HCT116 (cell line): Measurements from ENCODE around the gene ANKRD26. TPM values are rescaled to one million over a fixed set of nuclear protein-coding genes. Genes with fewer than 3 reads are reported as not detected.

Source experiments
- ATAC-seq: fragments of 200-7000 bp; cut with Tn5 transposase; 2 replicates; pipeline ENCODE4 v1.9.1; 2020; ENCODE audit warnings: mild to moderate bottlenecking, moderate library complexity
- BruUV-seq: library from RNA; stranded (reverse); fragments of 400-500 nt; replicated peaks from 2 replicates; lab custom pipeline; 2021; lab: Mats Ljungman, UMichigan
- CTCF ChIA-PET: fragments of 300-600 bp; sonication (Branson Sonifier 250); formaldehyde crosslinking; loops from one replicate; lab custom pipeline; 2021; ENCODE audit warnings: antibody characterized with exemption; lab: Charles Lee
- POLR2A ChIA-PET: fragments of 300-600, 350-600 bp; sonication (Branson Sonifier 250); formaldehyde crosslinking; loops from one replicate; lab custom pipeline; 2021; ENCODE audit warnings: antibody characterized with exemption; lab: Charles Lee
- RAD21 ChIA-PET, 2 experiments: fragments of 300-600 bp; sonication (Branson Sonifier 250); formaldehyde crosslinking; loops; one replicate each; lab custom pipeline; 2023; ENCODE audit warnings: low total read pairs in 2 of 2; ENCODE audit not compliant: uncharacterized antibody in 2 of 2, unreplicated experiment in 2 of 2, low non-redundant PET in 1 of 2; lab: Charles Lee
- DNase-seq: peaks from one replicate; pipeline ENCODE4 v3.0.0-alpha.2; 2010; ENCODE audit warnings: low read depth, low spot score
- H2AFZ ChIP-seq: fragments of 200-600 bp; shearing (Covaris generic), sonication (generic); 2 replicates; pipeline ENCODE4 v1.6.1; 2017; ENCODE audit warnings: low read depth, mixed run types, mixed read lengths, antibody characterized with exemption, low read length; ENCODE audit not compliant: poor library complexity, severe bottlenecking
- H3K27ac ChIP-seq: 2 replicates; pipeline ENCODE4 v1.5.1; 2012; ENCODE audit warnings: low read depth, low read length
- H3K27me3 ChIP-seq: fragments of 200-600 bp; sonication (generic); 2 replicates; pipeline ENCODE4 v1.6.1; 2016; ENCODE audit warnings: mixed run types, low read length, mixed read lengths; ENCODE audit not compliant: insufficient read depth
- H3K36me3 ChIP-seq, 2 experiments: fragments of 200-500 bp in 1 of 2; fragments of 200-600 bp in 1 of 2; sonication (Bioruptor generic) in 1 of 2; sonication (generic) in 1 of 2; 2 replicates each; pipeline versions ENCODE4 v1.5.1 to v1.6.1; 2014 to 2016; ENCODE audit warnings: low read length in 2 of 2, inconsistent platforms in 1 of 2, mixed read lengths in 1 of 2, mixed run types in 1 of 2; ENCODE audit not compliant: insufficient read depth in 2 of 2, control insufficient read depth in 1 of 2
- H3K4me1 ChIP-seq, 2 experiments: fragments of 200-600 bp in 1 of 2; sonication (generic) in 1 of 2; 2 replicates each; pipeline versions ENCODE4 v1.5.1 to v1.6.1; 2012 to 2017; ENCODE audit warnings: low read length in 2 of 2, inconsistent platforms in 1 of 2, mild to moderate bottlenecking in 1 of 2, mixed read lengths in 1 of 2, mixed run types in 1 of 2, moderate library complexity in 1 of 2; ENCODE audit not compliant: insufficient read depth in 2 of 2, control insufficient read depth in 1 of 2
- H3K4me2 ChIP-seq: fragments of 200-600 bp; sonication (generic); 2 replicates; pipeline ENCODE4 v1.6.1; 2017; ENCODE audit warnings: mixed run types, low read length, mixed read lengths
- H3K4me3 ChIP-seq, 2 experiments: fragments of 200-600 bp in 1 of 2; sonication (generic) in 1 of 2; replicated peaks in 1 of 2; 2 replicates each; pipeline ENCODE4 v1.5.1; 2011 to 2016; ENCODE audit warnings: low read length in 2 of 2, control low read depth in 1 of 2, low read depth in 1 of 2, mild to moderate bottlenecking in 1 of 2, mixed read lengths in 1 of 2, mixed run types in 1 of 2
- H3K79me2 ChIP-seq: fragments of 200-600 bp; sonication (generic); 2 replicates; pipeline ENCODE4 v1.6.1; 2017; ENCODE audit warnings: mild to moderate bottlenecking, mixed run types, low read length, moderate library complexity, mixed read lengths; ENCODE audit not compliant: insufficient read depth
- H3K9ac ChIP-seq: fragments of 200-600 bp; sonication (generic); 2 replicates; pipeline ENCODE4 v1.6.1; 2016; ENCODE audit warnings: low read length, mixed read lengths
- H3K9me2 ChIP-seq: fragments of 200-600 bp; sonication (generic), shearing (Covaris generic); 2 replicates; pipeline ENCODE4 v1.6.1; 2017; ENCODE audit warnings: mixed run types, mild to moderate bottlenecking, moderate library complexity; ENCODE audit not compliant: insufficient read depth
- H3K9me3 ChIP-seq, 2 experiments: fragments of 200-500 bp in 1 of 2; fragments of 200-600 bp in 1 of 2; sonication (Bioruptor generic) in 1 of 2; sonication (generic) in 1 of 2; 2 replicates each; pipeline ENCODE4 v1.6.1; 2014 to 2017; ENCODE audit warnings: low read length in 2 of 2, mixed read lengths in 2 of 2, inconsistent platforms in 1 of 2, low read depth in 1 of 2, mild to moderate bottlenecking in 1 of 2, mixed run types in 1 of 2, moderate library complexity in 1 of 2; ENCODE audit not compliant: control insufficient read depth in 1 of 2, insufficient read depth in 1 of 2
- H4K20me1 ChIP-seq: fragments of 200-600 bp; sonication (generic), shearing (Covaris generic); 2 replicates; pipeline ENCODE4 v1.6.1; 2017; ENCODE audit warnings: mixed run types, mild to moderate bottlenecking, moderate library complexity; ENCODE audit not compliant: insufficient read depth
- EGR1 ChIP-seq: IDR thresholded peaks from 2 replicates; pipeline ENCODE4 v1.6.1; 2012; ENCODE audit warnings: low read depth
- ELF1 ChIP-seq: IDR thresholded peaks from 2 replicates; pipeline ENCODE4 v1.6.1; 2012; ENCODE audit warnings: low read depth, borderline replicate concordance
- EZH2 ChIP-seq: fragments of 200-600 bp; sonication (generic); IDR thresholded peaks from 2 replicates; pipeline ENCODE4 v1.6.1; 2017; ENCODE audit warnings: antibody characterized with exemption, mixed run types
- EZH2phosphoT487 ChIP-seq: fragments of 200-600 bp; IDR thresholded peaks from 2 replicates; pipeline ENCODE4 v1.6.1; 2018; ENCODE audit warnings: antibody characterized with exemption, borderline replicate concordance
- JUND ChIP-seq: IDR thresholded peaks from 2 replicates; pipeline ENCODE4 v1.6.1; 2012
- REST ChIP-seq: IDR thresholded peaks from 2 replicates; pipeline ENCODE4 v1.6.1; 2012; ENCODE audit warnings: low read depth
- SRF ChIP-seq: IDR thresholded peaks from 2 replicates; pipeline ENCODE4 v1.6.1; 2012; ENCODE audit warnings: low read depth
- TCF7L2 ChIP-seq: IDR thresholded peaks from 2 replicates; pipeline ENCODE4 v1.7.0; 2011; ENCODE audit warnings: borderline replicate concordance, inconsistent platforms; ENCODE audit not compliant: insufficient read depth, insufficient read length; ENCODE audit errors: extremely low read depth
- ZBTB33 ChIP-seq: IDR thresholded peaks from 2 replicates; pipeline ENCODE4 v1.6.1; 2011; ENCODE audit warnings: mild to moderate bottlenecking, low read length, moderate library complexity; ENCODE audit not compliant: insufficient replicate concordance; ENCODE audit errors: extremely low read depth
- ZNF274 ChIP-seq: fragments of 200-500 bp; sonication (Bioruptor generic); IDR thresholded peaks from 2 replicates; pipeline ENCODE4 v1.6.1; 2014; ENCODE audit warnings: mild to moderate bottlenecking, low read depth, low read length, inconsistent platforms
- intact Hi-C: fragments of 100-400 bp; cut with micrococcal nuclease; formaldehyde crosslinking; loops from 2 replicates; pipeline ENCODE4 v1.10.0; 2022
- total RNA-seq: library from RNA; stranded (reverse); gene quantifications from one replicate; pipeline ENCODE4 v1.2.1, GENCODE V29; 2021; ENCODE audit not compliant: unreplicated experiment

ANKRD26 gene
- total RNA-seq, 1 experiment from 2014 or later, result 5.5 TPM

- BruUV-seq, result no TSS peak
- ChIA-PET CTCF (no interaction called here), POLR2A (no interaction called here), RAD21 (no interaction called here)
- DNase-seq, result no peak
- Histone ChIP-seq H3K9me2 (no peaks in the 10 kb centered on the region), H3K79me2 (no peaks in the 10 kb centered on the region), H3K27ac (no peak overlapping the region), H3K36me3 (no peaks in the 10 kb centered on the region), H3K4me1 (no peaks in the 10 kb centered on the region), H3K9ac (no peak overlapping the region), H3K4me3 (no peak overlapping the region), H3K9me3 (no peaks in the 10 kb centered on the region), H3K27me3 (no peaks in the 10 kb centered on the region), H3K4me2 (no peak overlapping the region), H2AFZ (no peak overlapping the region), H4K20me1 (no peaks in the 10 kb centered on the region)
- TF ChIP-seq EZH2phosphoT487 (no peak), ELF1 (no peak), JUND (no peak)
- intact Hi-C loops, result no loop called here
- ATAC-seq, result no peak
Observed at GRCh38 chr10:26982058-26982457, 118.2 kb downstream of the ANKRD26 start.

- Histone ChIP-seq H3K9me3 (no peaks in the 10 kb centered on the region), H3K79me2 (no peaks in the 10 kb centered on the region), H3K27ac (no peak overlapping the region), H3K27me3 (no peaks in the 10 kb centered on the region), H3K36me3 (no peaks in the 10 kb centered on the region), H4K20me1 (no peaks in the 10 kb centered on the region), H3K9ac (no peak overlapping the region), H3K4me1 (no peaks in the 10 kb centered on the region), H2AFZ (no peak overlapping the region), H3K4me3 (no peak overlapping the region), H3K4me2 (no peak overlapping the region), H3K9me2 (no peaks in the 10 kb centered on the region)
- RAD21 ChIA-PET, result no interaction called here
- POLR2A ChIA-PET, result no interaction called here
- CTCF ChIA-PET, result no interaction called here
- DNase-seq, result no peak
- TF ChIP-seq EZH2, result no peak
- no peak for TF ChIP-seq ZBTB33
- no peak for TF ChIP-seq SRF
- TF ChIP-seq TCF7L2, result no peak
- TF ChIP-seq ZNF274, result no peak
- no peak for TF ChIP-seq REST
- TF ChIP-seq EGR1, result no peak
- ATAC-seq, result no peak
- intact Hi-C loops, result no loop called here
- BruUV-seq, result no TSS peak
Observed at GRCh38 chr10:26981232-26981824, 119.0 kb downstream of the ANKRD26 start.
